ENCODE measurements around the gene KAZN. TPM values are rescaled to one million over a fixed set of nuclear protein-coding genes. Genes with fewer than 3 reads are reported as not detected.

The KAZN gene
- polyA plus RNA-seq, 1 donor from 2014 or later, result 20.6 TPM

DNA sequence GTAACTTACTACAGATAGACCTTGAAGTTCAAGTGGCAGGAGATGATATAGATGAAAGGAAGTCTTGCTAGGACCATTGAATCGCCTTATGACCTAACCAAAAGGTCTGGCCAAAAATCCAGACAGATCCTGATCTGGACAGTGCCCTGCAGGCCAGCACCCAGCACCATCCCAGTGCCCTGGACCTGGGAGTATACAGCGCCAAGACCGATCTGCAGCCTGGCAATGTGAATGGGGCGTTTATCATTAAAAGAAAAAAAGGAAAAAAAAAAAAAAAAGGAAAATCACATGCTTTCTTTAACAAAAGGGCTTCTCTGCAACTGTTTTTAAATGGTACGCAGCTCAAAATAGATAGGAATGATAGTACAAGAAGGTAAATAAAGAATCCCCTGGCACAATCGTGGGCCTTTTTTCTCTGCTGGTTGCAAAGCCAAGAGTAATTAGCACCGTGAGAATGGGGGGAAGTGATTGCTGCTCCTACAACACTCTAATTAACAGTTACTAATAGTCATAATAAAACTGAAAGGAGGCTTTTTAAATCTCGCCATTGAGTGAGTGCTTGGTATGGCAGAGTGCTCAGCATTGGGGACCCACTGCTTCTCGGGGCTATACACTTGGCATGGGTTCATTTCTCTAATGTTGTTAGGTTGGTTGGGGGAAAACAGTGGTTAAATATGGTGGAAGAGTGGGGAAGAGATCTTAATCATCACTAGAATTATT, 146.7 kb downstream of the KAZN start:
- Histone ChIP-seq H3K9me3 (ENCODE audit: low read length) (no peaks in the 10 kb centered on the region), H3K9ac (ENCODE audit: low read length) (no peak overlapping the region), H4K20me1 (ENCODE audit: insufficient read depth) (no peaks in the 10 kb centered on the region), H3F3A (ENCODE audit: insufficient read depth, low read length, poor library complexity, severe bottlenecking) (no peaks in the 10 kb centered on the region), H2AFZ (ENCODE audit: low read depth, low read length) (no peak overlapping the region), H3K4me2 (ENCODE audit: low read length) (no peak overlapping the region), H3K36me3 (ENCODE audit: insufficient read depth, low read length) (no peaks in the 10 kb centered on the region), H3K4me3 (ENCODE audit: low read length) (no peak overlapping the region), H3K27me3 (ENCODE audit: insufficient read depth, low read depth, low read length) (no peaks in the 10 kb centered on the region), H3K9me2 (ENCODE audit: insufficient read depth, low read length) (no peaks in the 10 kb centered on the region), H3K79me2 (replicated peaks; ENCODE audit: insufficient read depth, low read length) (no peaks in the 10 kb centered on the region), H3K27ac (ENCODE audit: low read length) (no peak overlapping the region)
- no peak for TF ChIP-seq EZH2 (IDR thresholded peaks at IDR 0.05; ENCODE audit: borderline replicate concordance, insufficient read depth, low read length, poor library complexity, severe bottlenecking)

DNA sequence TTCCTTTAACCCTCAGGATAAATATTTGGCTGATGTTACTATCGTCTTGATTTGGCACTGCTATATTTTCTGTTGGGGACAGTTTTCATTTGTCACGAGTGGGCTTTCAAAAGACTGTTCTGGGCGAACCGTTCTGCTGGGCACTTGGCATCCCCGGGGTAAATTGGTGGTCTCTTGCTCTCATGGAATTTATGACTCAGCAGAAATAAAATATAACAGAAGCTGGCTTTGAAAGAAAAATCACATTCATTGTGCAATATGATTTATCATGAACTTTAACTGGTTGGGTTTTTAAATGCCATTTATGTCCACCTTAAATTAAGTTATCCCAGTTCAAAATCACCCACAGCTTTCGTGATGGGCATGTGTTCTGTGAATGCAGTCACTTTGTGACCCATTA, 147.3 kb downstream of the KAZN start:
- Histone ChIP-seq H3F3A (ENCODE audit: insufficient read depth, low read length, poor library complexity, severe bottlenecking) (no peaks in the 10 kb centered on the region), H3K9me3 (ENCODE audit: low read length) (no peaks in the 10 kb centered on the region), H3K36me3 (ENCODE audit: insufficient read depth, low read length) (no peaks in the 10 kb centered on the region), H3K4me3 (ENCODE audit: low read length) (no peak overlapping the region), H3K27me3 (ENCODE audit: insufficient read depth, low read depth, low read length) (no peaks in the 10 kb centered on the region), H3K9me2 (ENCODE audit: insufficient read depth, low read length) (no peaks in the 10 kb centered on the region), H3K9ac (ENCODE audit: low read length) (no peak overlapping the region), H4K20me1 (ENCODE audit: insufficient read depth) (no peaks in the 10 kb centered on the region), H3K79me2 (replicated peaks; ENCODE audit: insufficient read depth, low read length) (no peaks in the 10 kb centered on the region), H3K27ac (ENCODE audit: low read length) (no peak overlapping the region), H2AFZ (ENCODE audit: low read depth, low read length) (no peak overlapping the region), H3K4me2 (ENCODE audit: low read length) (no peak overlapping the region)
- no peak for TF ChIP-seq RAD21 (conservative IDR thresholded peaks at IDR 0.05)
- no peak for TF ChIP-seq MXI1 (conservative IDR thresholded peaks at IDR 0.05; ENCODE audit: poor library complexity, severe bottlenecking)
- no peak for TF ChIP-seq EZH2 (IDR thresholded peaks at IDR 0.05; ENCODE audit: borderline replicate concordance, insufficient read depth, low read length, poor library complexity, severe bottlenecking)
- TF ChIP-seq EP300 (conservative IDR thresholded peaks at IDR 0.05; ENCODE audit: poor library complexity, severe bottlenecking), result no peak
- no peak for TF ChIP-seq SMC3 (conservative IDR thresholded peaks at IDR 0.05; ENCODE audit: poor library complexity)
- no peak for TF ChIP-seq POLR2AphosphoS5 (IDR thresholded peaks at IDR 0.05)
- no peak for TF ChIP-seq TAF1 (IDR thresholded peaks at IDR 0.05; ENCODE audit: low read depth)
- TF ChIP-seq, protein P1, sequence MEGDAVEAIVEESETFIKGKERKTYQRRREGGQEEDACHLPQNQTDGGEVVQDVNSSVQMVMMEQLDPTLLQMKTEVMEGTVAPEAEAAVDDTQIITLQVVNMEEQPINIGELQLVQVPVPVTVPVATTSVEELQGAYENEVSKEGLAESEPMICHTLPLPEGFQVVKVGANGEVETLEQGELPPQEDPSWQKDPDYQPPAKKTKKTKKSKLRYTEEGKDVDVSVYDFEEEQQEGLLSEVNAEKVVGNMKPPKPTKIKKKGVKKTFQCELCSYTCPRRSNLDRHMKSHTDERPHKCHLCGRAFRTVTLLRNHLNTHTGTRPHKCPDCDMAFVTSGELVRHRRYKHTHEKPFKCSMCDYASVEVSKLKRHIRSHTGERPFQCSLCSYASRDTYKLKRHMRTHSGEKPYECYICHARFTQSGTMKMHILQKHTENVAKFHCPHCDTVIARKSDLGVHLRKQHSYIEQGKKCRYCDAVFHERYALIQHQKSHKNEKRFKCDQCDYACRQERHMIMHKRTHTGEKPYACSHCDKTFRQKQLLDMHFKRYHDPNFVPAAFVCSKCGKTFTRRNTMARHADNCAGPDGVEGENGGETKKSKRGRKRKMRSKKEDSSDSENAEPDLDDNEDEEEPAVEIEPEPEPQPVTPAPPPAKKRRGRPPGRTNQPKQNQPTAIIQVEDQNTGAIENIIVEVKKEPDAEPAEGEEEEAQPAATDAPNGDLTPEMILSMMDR (IDR thresholded peaks at IDR 0.05; ENCODE audit: poor library complexity, severe bottlenecking), result no peak
- TF ChIP-seq, protein P2, sequence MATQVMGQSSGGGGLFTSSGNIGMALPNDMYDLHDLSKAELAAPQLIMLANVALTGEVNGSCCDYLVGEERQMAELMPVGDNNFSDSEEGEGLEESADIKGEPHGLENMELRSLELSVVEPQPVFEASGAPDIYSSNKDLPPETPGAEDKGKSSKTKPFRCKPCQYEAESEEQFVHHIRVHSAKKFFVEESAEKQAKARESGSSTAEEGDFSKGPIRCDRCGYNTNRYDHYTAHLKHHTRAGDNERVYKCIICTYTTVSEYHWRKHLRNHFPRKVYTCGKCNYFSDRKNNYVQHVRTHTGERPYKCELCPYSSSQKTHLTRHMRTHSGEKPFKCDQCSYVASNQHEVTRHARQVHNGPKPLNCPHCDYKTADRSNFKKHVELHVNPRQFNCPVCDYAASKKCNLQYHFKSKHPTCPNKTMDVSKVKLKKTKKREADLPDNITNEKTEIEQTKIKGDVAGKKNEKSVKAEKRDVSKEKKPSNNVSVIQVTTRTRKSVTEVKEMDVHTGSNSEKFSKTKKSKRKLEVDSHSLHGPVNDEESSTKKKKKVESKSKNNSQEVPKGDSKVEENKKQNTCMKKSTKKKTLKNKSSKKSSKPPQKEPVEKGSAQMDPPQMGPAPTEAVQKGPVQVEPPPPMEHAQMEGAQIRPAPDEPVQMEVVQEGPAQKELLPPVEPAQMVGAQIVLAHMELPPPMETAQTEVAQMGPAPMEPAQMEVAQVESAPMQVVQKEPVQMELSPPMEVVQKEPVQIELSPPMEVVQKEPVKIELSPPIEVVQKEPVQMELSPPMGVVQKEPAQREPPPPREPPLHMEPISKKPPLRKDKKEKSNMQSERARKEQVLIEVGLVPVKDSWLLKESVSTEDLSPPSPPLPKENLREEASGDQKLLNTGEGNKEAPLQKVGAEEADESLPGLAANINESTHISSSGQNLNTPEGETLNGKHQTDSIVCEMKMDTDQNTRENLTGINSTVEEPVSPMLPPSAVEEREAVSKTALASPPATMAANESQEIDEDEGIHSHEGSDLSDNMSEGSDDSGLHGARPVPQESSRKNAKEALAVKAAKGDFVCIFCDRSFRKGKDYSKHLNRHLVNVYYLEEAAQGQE (IDR thresholded peaks at IDR 0.05; ENCODE audit: borderline replicate concordance), result no peak
